GM19455 (cell line): ENCODE results near the gene TNIP3.
"Not testable (repeated sequence)": the region's sequence is repeated elsewhere in the genome, so short reads cannot be mapped to it uniquely, and the experiment has no call there.

Source experiments
- ATAC-seq: cut with Tn5 transposase; IDR thresholded peaks from one replicate; pipeline ENCODE4 v1.9.1; 2021; ENCODE audit not compliant: unreplicated experiment

The TNIP3 gene

GRCh38 chr4:121164291-121164690 is at the start of gene TNIP3:
TNIP3 (minus strand) TSS chr4:121164321; CDS start chr4:121164125, 196 bp downstream.
- no peak for ATAC-seq

- no peak for ATAC-seq
Measured at GRCh38 chr4:121212806-121213205, 48.7 kb upstream of the TNIP3 start.

- ATAC-seq: no peak
Measured at GRCh38 chr4:121209171-121209570, 45.0 kb upstream of the TNIP3 start.

- ATAC-seq: no peak
Measured at GRCh38 chr4:121208244-121209007, 44.3 kb upstream of the TNIP3 start.

GRCh38 chr4:121205777-121206176 is 41.7 kb upstream of the TNIP3 start:
- ATAC-seq: not testable (repeated sequence)

GRCh38 chr4:121200795-121201472 is 36.8 kb upstream of the TNIP3 start:
- ATAC-seq: peak; percentile 77

GRCh38 chr4:121199742-121200561 is 35.8 kb upstream of the TNIP3 start:
- peak; percentile 66 for ATAC-seq

- no peak for ATAC-seq
Measured at GRCh38 chr4:121198251-121198650, 34.1 kb upstream of the TNIP3 start.

GRCh38 chr4:121195649-121196048 is 31.5 kb upstream of the TNIP3 start:
- ATAC-seq: no peak

GRCh38 chr4:121192480-121192879 is 28.4 kb upstream of the TNIP3 start:
- ATAC-seq: no peak

- no peak for ATAC-seq
Measured at GRCh38 chr4:121192013-121192412, 27.9 kb upstream of the TNIP3 start.

- no peak for ATAC-seq
Measured at GRCh38 chr4:121191361-121191760, 27.2 kb upstream of the TNIP3 start.

GRCh38 chr4:121190389-121190788 is 26.3 kb upstream of the TNIP3 start:
- ATAC-seq: no peak

- peak; percentile 92 for ATAC-seq
Measured at GRCh38 chr4:121189326-121190215, 25.4 kb upstream of the TNIP3 start.

GRCh38 chr4:121187206-121187605 is 23.1 kb upstream of the TNIP3 start:
- no peak for ATAC-seq

GRCh38 chr4:121185960-121186359 is 21.8 kb upstream of the TNIP3 start:
- no peak for ATAC-seq

GRCh38 chr4:121183989-121184388 is 19.9 kb upstream of the TNIP3 start:
- ATAC-seq: no peak

- ATAC-seq: no peak
Measured at GRCh38 chr4:121183361-121183760, 19.2 kb upstream of the TNIP3 start.

- ATAC-seq: no peak
Measured at GRCh38 chr4:121182296-121182695, 18.2 kb upstream of the TNIP3 start.

- ATAC-seq: no peak
Measured at GRCh38 chr4:121181493-121181892, 17.4 kb upstream of the TNIP3 start.

GRCh38 chr4:121180558-121180957 is 16.4 kb upstream of the TNIP3 start:
- no peak for ATAC-seq
